Skin of body (tissue), 2 donors: Measurements from ENCODE around the gene AFAP1L1. TPM values are rescaled to one million over a fixed set of nuclear protein-coding genes. Genes with fewer than 3 reads are reported as not detected.
"Not testable (repeated sequence)": the region's sequence is repeated elsewhere in the genome, so short reads cannot be mapped to it uniquely, and the experiment has no call there.

Experiments used
- DNase-seq: peaks from one replicate; lab custom pipeline; 2025; lab: John Stamatoyannopoulos, UW
- total RNA-seq: library from RNA; depleted of rRNA; stranded (reverse); fragments of >200 nt; gene quantifications from one replicate; pipeline ENCODE4 v1.2.3, GENCODE V29; 2014

The AFAP1L1 gene
- total RNA-seq, 1 donor from 2014 or later: 20.8 TPM

- DNase-seq: no peak
These were observed 116.3 kb downstream of the AFAP1L1 start for GRCh38 chr5:149387982-149388381.

- DNase-seq: no peak
These were observed 117.0 kb downstream of the AFAP1L1 start for GRCh38 chr5:149388498-149389190.

- DNase-seq: no peak
These were observed 118.2 kb downstream of the AFAP1L1 start for GRCh38 chr5:149389552-149390495.

GRCh38 chr5:149391076-149391475 is 119.4 kb downstream of the AFAP1L1 start:
- not testable (repeated sequence) for DNase-seq

Other genes with a start within 250 kb of the AFAP1L1 start
- gene SH3TC2, start 208.8 kb upstream of the AFAP1L1 start, total RNA-seq: 4.4 TPM
- gene ABLIM3, start 130.4 kb upstream of the AFAP1L1 start, total RNA-seq: 7.9 TPM
- gene GRPEL2, start 73.6 kb downstream of the AFAP1L1 start, total RNA-seq: 17.6 TPM
- gene PCYOX1L, start 86.2 kb downstream of the AFAP1L1 start, total RNA-seq: 6.5 TPM
- 5.6 TPM for gene IL17B, start 107.4 kb downstream of the AFAP1L1 start, total RNA-seq